GM23338 (cell line): Measurements from ENCODE around the gene RGL1. TPM values are rescaled to one million over a fixed set of nuclear protein-coding genes. Genes with fewer than 3 reads are reported as not detected.

Experiments used
- ATAC-seq: fragments of 200-7000 bp; cut with Tn5 transposase; 3 replicates; pipeline ENCODE4 v1.9.1; 2020
- DNase-seq: peaks from one replicate; pipeline ENCODE4 v3.0.0-alpha.2; 2015; ENCODE audit warnings: low spot score
- H2AFZ ChIP-seq: fragments of 200-600 bp; sonication (generic); 2 replicates; pipeline ENCODE4 v1.8.0; 2016; ENCODE audit warnings: antibody characterized with exemption, mild to moderate bottlenecking, moderate library complexity
- H3F3A ChIP-seq: fragments of 200-600 bp; sonication (generic); replicated peaks from 2 replicates; pipeline ENCODE4 v1.8.0; 2017; ENCODE audit warnings: antibody characterized with exemption, mixed run types, low read depth
- H3K27ac ChIP-seq: fragments of 200-600 bp; sonication (generic); 2 replicates; pipeline ENCODE4 v1.6.1; 2016; ENCODE audit warnings: low read depth
- H3K27me3 ChIP-seq: fragments of 200-600 bp; sonication (generic); 2 replicates; pipeline ENCODE4 v1.8.0; 2016; ENCODE audit warnings: mild to moderate bottlenecking, mixed run types, moderate library complexity; ENCODE audit not compliant: insufficient read depth
- H3K36me3 ChIP-seq: fragments of 200-600 bp; sonication (generic); 2 replicates; pipeline ENCODE4 v1.8.0; 2016; ENCODE audit warnings: mild to moderate bottlenecking; ENCODE audit not compliant: insufficient read depth
- H3K4me1 ChIP-seq: fragments of 200-600 bp; sonication (generic); 2 replicates; pipeline ENCODE4 v1.8.0; 2016; ENCODE audit warnings: mild to moderate bottlenecking, moderate library complexity; ENCODE audit not compliant: insufficient read depth
- H3K4me2 ChIP-seq: fragments of 200-600 bp; sonication (generic); 2 replicates; pipeline ENCODE4 v1.7.1; 2017; ENCODE audit warnings: mixed run types
- H3K4me3 ChIP-seq: fragments of 200-600 bp; sonication (generic); 2 replicates; pipeline ENCODE4 v1.6.1; 2016; ENCODE audit warnings: mixed run types
- H3K79me2 ChIP-seq: fragments of 200-600 bp; sonication (generic); replicated peaks from 2 replicates; pipeline ENCODE4 v1.8.0; 2017; ENCODE audit warnings: mild to moderate bottlenecking; ENCODE audit not compliant: insufficient read depth
- H3K9me2 ChIP-seq: fragments of 200-600 bp; sonication (generic); 2 replicates; pipeline ENCODE4 v1.8.0; 2017; ENCODE audit not compliant: insufficient read depth
- H4K20me1 ChIP-seq: fragments of 200-600 bp; sonication (generic); replicated peaks from 2 replicates; pipeline ENCODE4 v1.8.0; 2017; ENCODE audit warnings: mild to moderate bottlenecking; ENCODE audit not compliant: insufficient read depth
- H3K27ac Mint-ChIP-seq: 2 replicates; pipeline ENCODE4 v1.8.0; 2020; ENCODE audit warnings: inconsistent platforms, mild to moderate bottlenecking, moderate library complexity, mixed read lengths
- H3K27me3 Mint-ChIP-seq: 3 replicates; pipeline ENCODE4 v1.8.0; 2022; ENCODE audit warnings: low read depth, mild to moderate bottlenecking, moderate library complexity, mixed read lengths, inconsistent platforms; ENCODE audit not compliant: insufficient read depth, poor library complexity
- H3K36me3 Mint-ChIP-seq: 3 replicates; pipeline ENCODE4 v1.8.0; 2021; ENCODE audit warnings: low read depth, mild to moderate bottlenecking, inconsistent platforms, moderate library complexity, mixed read lengths
- H3K4me1 Mint-ChIP-seq: 3 replicates; pipeline ENCODE4 v1.8.0; 2020; ENCODE audit warnings: mild to moderate bottlenecking, inconsistent platforms, mixed read lengths
- H3K4me3 Mint-ChIP-seq: 3 replicates; pipeline ENCODE4 v1.8.0; 2021; ENCODE audit warnings: moderate library complexity, mild to moderate bottlenecking, inconsistent platforms, mixed read lengths
- H3K9me3 Mint-ChIP-seq: 3 replicates; pipeline ENCODE4 v1.8.0; 2020; ENCODE audit warnings: moderate library complexity, mild to moderate bottlenecking, inconsistent platforms, mixed read lengths
- EZH2 ChIP-seq: fragments of 200-600 bp; sonication (generic); IDR thresholded peaks from one replicate; pipeline ENCODE4 v1.8.0; 2017; ENCODE audit warnings: antibody characterized with exemption, mild to moderate bottlenecking, low read depth; ENCODE audit not compliant: unreplicated experiment
- NANOG ChIP-seq: IDR thresholded peaks from 2 replicates; pipeline ENCODE4 v1.6.1; 2016; ENCODE audit warnings: antibody characterized with exemption, borderline replicate concordance
- STAT1 ChIP-seq: IDR thresholded peaks from one replicate; pipeline ENCODE4 v1.6.1; 2016; ENCODE audit warnings: antibody characterized with exemption; ENCODE audit not compliant: unreplicated experiment
- ZNF331 ChIP-seq: fragments of 250-450 bp; sonication (Bioruptor Pico); IDR thresholded peaks from 2 replicates; pipeline ENCODE4 v1.5.0; 2020; ENCODE audit warnings: low read depth, mild to moderate bottlenecking, moderate library complexity
- polyA plus RNA-seq: library from polyadenylated mRNA; unstranded; fragments of >200 nt; fragmentation: Nextera tagmentation; extraction: Ambion mirVana; gene quantifications from 2 replicates; pipeline ENCODE4 v1.2.1, GENCODE V29; 2016
- total RNA-seq: library from RNA; depleted of rRNA; stranded (reverse); fragments of >200 nt; shearing (Covaris generic); gene quantifications from 2 replicates; pipeline ENCODE4 v1.2.3, GENCODE V29; 2014
- TF ChIP-seq, protein P1 (sequence below): IDR thresholded peaks from one replicate; pipeline ENCODE4 v1.6.1; 2018; ENCODE audit warnings: antibody characterized with exemption; ENCODE audit not compliant: unreplicated experiment
- TF ChIP-seq, protein P2 (sequence below), 2 experiments: fragments of 200-600 bp in 1 of 2; sonication (generic) in 1 of 2; conservative IDR thresholded peaks; 2 replicates each; pipeline versions ENCODE4 v1.5.1 to v1.6.1; 2016 to 2017; ENCODE audit warnings: antibody characterized with exemption in 2 of 2, low read depth in 2 of 2, mild to moderate bottlenecking in 2 of 2, moderate library complexity in 1 of 2

RGL1 gene
- total and polyA plus RNA-seq, 2 experiments from 2014 or later, result 0.91 to 2.6 TPM

DNA sequence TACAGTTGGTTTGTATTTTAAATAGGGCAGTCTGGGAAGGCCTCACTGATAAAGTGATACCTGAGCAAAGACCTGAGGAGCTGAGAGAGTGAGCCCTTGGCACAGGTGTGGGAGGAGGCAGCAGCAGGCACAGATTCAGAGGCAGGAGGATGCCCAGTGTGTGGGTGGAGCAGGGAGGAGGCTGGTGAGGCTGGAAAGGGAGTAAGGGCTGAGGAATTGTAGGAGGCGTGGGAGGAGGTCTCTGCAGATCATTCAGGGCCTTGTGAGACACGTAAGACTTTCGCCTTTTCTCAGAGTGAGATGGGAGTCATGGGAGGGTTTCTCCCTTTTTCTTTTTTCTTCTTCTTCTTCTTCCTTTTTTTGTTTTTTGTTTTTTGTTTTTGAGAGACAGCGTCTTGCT, 58.0 kb downstream of the RGL1 start:
- DNase-seq (no peak), ATAC-seq (no peak)
- Mint-ChIP-seq H3K9me3 (no peaks in the 10 kb centered on the region), H3K4me1 (no peaks in the 10 kb centered on the region), H3K27me3 (peaks cover 2% of the 10 kb centered on the region), H3K36me3 (no peaks in the 10 kb centered on the region), H3K4me3 (no peak overlapping the region), H3K27ac (no peak overlapping the region)
- Histone ChIP-seq H3F3A (no peaks in the 10 kb centered on the region), H3K79me2 (no peaks in the 10 kb centered on the region), H2AFZ (no peak overlapping the region), H4K20me1 (no peaks in the 10 kb centered on the region), H3K36me3 (no peaks in the 10 kb centered on the region), H3K4me2 (no peak overlapping the region), H3K4me3 (no peak overlapping the region), H3K27ac (no peak overlapping the region), H3K4me1 (no peaks in the 10 kb centered on the region), H3K9me2 (no peaks in the 10 kb centered on the region; the same call in 1 of the 2 replicates), H3K27me3 (no peaks in the 10 kb centered on the region)
- TF ChIP-seq ZNF331 (CRISPR knock-in tag) (no peak), EZH2 (no peak), STAT1 (no peak), NANOG (no peak)
- TF ChIP-seq, protein P1, sequence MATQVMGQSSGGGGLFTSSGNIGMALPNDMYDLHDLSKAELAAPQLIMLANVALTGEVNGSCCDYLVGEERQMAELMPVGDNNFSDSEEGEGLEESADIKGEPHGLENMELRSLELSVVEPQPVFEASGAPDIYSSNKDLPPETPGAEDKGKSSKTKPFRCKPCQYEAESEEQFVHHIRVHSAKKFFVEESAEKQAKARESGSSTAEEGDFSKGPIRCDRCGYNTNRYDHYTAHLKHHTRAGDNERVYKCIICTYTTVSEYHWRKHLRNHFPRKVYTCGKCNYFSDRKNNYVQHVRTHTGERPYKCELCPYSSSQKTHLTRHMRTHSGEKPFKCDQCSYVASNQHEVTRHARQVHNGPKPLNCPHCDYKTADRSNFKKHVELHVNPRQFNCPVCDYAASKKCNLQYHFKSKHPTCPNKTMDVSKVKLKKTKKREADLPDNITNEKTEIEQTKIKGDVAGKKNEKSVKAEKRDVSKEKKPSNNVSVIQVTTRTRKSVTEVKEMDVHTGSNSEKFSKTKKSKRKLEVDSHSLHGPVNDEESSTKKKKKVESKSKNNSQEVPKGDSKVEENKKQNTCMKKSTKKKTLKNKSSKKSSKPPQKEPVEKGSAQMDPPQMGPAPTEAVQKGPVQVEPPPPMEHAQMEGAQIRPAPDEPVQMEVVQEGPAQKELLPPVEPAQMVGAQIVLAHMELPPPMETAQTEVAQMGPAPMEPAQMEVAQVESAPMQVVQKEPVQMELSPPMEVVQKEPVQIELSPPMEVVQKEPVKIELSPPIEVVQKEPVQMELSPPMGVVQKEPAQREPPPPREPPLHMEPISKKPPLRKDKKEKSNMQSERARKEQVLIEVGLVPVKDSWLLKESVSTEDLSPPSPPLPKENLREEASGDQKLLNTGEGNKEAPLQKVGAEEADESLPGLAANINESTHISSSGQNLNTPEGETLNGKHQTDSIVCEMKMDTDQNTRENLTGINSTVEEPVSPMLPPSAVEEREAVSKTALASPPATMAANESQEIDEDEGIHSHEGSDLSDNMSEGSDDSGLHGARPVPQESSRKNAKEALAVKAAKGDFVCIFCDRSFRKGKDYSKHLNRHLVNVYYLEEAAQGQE, result no peak
- TF ChIP-seq, protein P2, sequence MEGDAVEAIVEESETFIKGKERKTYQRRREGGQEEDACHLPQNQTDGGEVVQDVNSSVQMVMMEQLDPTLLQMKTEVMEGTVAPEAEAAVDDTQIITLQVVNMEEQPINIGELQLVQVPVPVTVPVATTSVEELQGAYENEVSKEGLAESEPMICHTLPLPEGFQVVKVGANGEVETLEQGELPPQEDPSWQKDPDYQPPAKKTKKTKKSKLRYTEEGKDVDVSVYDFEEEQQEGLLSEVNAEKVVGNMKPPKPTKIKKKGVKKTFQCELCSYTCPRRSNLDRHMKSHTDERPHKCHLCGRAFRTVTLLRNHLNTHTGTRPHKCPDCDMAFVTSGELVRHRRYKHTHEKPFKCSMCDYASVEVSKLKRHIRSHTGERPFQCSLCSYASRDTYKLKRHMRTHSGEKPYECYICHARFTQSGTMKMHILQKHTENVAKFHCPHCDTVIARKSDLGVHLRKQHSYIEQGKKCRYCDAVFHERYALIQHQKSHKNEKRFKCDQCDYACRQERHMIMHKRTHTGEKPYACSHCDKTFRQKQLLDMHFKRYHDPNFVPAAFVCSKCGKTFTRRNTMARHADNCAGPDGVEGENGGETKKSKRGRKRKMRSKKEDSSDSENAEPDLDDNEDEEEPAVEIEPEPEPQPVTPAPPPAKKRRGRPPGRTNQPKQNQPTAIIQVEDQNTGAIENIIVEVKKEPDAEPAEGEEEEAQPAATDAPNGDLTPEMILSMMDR (conservative IDR thresholded peaks at IDR 0.05; ENCODE audit: low read depth in 2 of 2), result no peak

DNA sequence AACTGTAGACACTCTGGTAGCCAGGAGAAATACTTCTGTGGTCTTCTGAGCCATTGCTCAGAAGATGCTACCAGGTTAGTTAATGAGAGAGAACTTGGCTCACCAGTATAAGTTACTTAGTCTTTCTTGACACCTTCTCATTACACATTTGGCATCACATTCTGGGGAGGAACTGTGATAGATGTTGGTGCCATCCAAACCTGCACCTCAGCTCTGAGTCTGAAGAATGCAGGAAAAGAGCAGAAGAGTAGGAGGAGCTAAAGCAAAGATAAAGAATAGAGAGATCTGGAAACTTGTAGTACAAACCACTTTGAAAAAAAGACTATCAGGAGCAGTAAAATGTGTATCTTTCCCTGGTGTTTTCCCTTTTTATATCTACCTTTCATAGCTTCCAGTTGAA, 58.9 kb downstream of the RGL1 start:
- no peaks in the 10 kb centered on the region for H3K36me3 ChIP-seq
- no peak overlapping the region for H3K4me2 ChIP-seq
- no peaks in the 10 kb centered on the region for H4K20me1 ChIP-seq
- Mint-ChIP-seq H3K27me3 (peaks cover 2% of the 10 kb centered on the region), H3K36me3 (no peaks in the 10 kb centered on the region), H3K4me1 (no peaks in the 10 kb centered on the region), H3K9me3 (no peaks in the 10 kb centered on the region), H3K27ac (no peak overlapping the region), H3K4me3 (no peak overlapping the region)
- no peak overlapping the region for H3K4me3 ChIP-seq
- no peaks in the 10 kb centered on the region for H3K79me2 ChIP-seq
- H3K27ac ChIP-seq, result no peak overlapping the region
- no peak for DNase-seq
- H2AFZ ChIP-seq, result no peak overlapping the region
- no peaks in the 10 kb centered on the region for H3F3A ChIP-seq
- H3K4me1 ChIP-seq, result no peaks in the 10 kb centered on the region
- ATAC-seq, result no peak
- no peak for TF ChIP-seq ZNF331 (CRISPR knock-in tag)
- TF ChIP-seq, protein P2 (conservative IDR thresholded peaks at IDR 0.05; ENCODE audit: low read depth in 2 of 2), result no peak
- no peaks in the 10 kb centered on the region; the same call in 1 of the 2 replicates for H3K9me2 ChIP-seq
- H3K27me3 ChIP-seq, result no peaks in the 10 kb centered on the region
